CD1c-positive myeloid dendritic cell (primary cell): ENCODE measurements around the gene CLEC14A.

Experiments used
- DNase-seq: peaks from one replicate; pipeline ENCODE4 v3.0.0-alpha.2; 2016; ENCODE audit errors: extremely low spot score

CLEC14A gene

GRCh38 chr14:38205949-38206665, 49.8 kb downstream of the CLEC14A start:
- DNase-seq: no peak

DNA sequence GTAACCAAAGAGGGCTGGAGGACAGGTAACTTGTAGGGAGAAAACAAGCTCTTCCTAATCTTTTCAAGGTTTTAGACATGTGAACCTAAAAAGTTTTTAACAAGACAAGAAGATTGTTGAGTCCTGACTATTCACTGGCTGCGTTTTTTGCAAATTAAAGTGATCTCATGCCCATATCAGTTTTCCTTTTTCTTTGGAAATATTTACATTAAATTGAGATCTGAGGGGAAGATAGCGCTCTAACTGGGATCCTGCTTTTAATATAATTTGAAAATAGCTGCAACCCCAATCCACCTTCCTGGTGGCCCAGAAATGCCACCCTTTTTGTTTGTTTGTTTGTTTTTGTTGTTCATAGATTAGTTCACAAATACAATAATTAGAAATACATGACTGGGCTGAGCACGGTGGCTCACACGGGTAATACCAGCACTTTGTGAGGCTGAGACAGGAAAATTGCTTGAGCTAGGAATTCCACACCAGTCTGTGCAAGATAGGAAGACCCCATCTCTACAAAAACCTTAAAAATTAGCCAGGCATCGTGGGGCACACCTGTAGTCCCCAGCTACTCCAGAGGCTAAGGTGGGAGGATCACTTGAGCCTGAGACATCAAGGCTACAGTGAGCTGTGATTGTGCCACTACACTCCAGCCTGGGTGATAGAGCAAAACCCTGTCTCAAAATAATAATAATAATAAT, 50.6 kb downstream of the CLEC14A start:
- DNase-seq: no peak

DNA sequence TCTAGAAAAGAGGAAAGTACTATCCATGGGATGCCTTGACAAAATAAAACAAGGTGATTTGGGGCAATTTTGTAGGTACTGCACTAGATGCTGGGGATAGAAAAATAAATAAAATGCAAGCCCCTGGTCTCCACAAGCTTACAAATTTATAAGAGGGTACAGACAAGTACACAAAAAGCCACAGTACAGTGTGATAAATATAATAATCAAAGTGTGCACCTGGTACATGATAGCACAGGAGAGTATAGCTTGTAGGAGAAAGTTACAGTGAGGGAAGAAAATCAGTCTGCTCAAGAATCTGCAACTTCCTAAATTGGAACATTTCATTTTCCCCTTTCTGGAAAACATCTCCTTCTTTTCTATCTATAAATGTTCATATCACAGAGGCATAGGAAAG, 51.2 kb downstream of the CLEC14A start:
- DNase-seq: no peak
